GM10266 (cell line): ENCODE measurements around the gene FAAP20.

Experiments
- DNase-seq: peaks from one replicate; pipeline ENCODE4 v3.0.0; 2012; ENCODE audit errors: extremely low spot score
- TF ChIP-seq, protein P1 (sequence below): IDR thresholded peaks from 2 replicates; pipeline ENCODE4 v1.5.1; 2012; ENCODE audit warnings: mild to moderate bottlenecking, low read depth; ENCODE audit not compliant: control insufficient read depth, insufficient read depth; ENCODE audit errors: missing control alignments

FAAP20 gene

GRCh38 chr1:2168535-2168934 is 26.0 kb downstream of the FAAP20 start:
- TF ChIP-seq, protein P1, sequence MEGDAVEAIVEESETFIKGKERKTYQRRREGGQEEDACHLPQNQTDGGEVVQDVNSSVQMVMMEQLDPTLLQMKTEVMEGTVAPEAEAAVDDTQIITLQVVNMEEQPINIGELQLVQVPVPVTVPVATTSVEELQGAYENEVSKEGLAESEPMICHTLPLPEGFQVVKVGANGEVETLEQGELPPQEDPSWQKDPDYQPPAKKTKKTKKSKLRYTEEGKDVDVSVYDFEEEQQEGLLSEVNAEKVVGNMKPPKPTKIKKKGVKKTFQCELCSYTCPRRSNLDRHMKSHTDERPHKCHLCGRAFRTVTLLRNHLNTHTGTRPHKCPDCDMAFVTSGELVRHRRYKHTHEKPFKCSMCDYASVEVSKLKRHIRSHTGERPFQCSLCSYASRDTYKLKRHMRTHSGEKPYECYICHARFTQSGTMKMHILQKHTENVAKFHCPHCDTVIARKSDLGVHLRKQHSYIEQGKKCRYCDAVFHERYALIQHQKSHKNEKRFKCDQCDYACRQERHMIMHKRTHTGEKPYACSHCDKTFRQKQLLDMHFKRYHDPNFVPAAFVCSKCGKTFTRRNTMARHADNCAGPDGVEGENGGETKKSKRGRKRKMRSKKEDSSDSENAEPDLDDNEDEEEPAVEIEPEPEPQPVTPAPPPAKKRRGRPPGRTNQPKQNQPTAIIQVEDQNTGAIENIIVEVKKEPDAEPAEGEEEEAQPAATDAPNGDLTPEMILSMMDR, result no peak
- DNase-seq, result no peak

GRCh38 chr1:2168090-2168489 is 26.5 kb downstream of the FAAP20 start:
- TF ChIP-seq, protein P1, result no peak
- no peak for DNase-seq

DNA sequence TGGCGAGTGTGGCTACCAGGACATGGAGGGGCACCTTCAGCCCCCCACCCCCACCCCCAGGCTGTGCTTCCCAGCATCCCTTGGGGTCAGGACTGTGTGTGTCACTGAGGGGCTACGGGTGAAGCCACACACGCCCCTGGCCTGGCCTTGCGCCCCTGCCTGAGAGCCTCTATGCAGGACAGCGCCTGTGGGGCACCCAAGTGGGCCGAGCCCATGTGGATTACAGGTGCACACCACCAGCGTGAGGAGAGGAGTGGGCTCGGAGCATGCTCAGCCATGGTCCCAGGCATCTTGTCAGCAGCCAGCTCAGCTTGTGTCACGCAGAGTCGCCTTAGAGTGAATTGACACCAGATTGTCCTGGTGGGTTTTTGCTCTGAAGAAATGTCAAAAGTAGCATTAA is 27.9 kb downstream of the FAAP20 start:
- no peak for DNase-seq
- TF ChIP-seq, protein P1, result no peak

DNA sequence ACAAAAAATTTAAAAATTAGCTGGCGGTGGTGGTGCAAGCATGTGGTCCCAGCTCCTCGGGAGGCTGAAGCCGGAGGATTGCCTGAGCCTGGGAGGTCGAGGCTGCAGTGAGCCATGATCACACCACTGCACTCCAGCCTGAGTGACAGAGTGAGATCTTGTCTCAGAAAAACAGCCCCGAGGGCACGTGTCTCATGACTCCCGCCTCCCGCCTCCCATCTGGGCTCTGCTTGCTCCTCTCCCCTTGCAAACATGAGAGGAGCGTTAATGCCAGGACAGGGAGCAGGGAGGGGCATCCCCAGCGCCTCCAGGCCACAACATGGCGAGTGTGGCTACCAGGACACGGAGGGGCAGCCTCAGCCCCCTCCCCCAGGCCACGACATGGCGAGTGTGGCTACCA is 28.3 kb downstream of the FAAP20 start:
- TF ChIP-seq, protein P1, result no peak
- DNase-seq, result no peak

GRCh38 chr1:2165646-2166045 is 28.9 kb downstream of the FAAP20 start:
- TF ChIP-seq, protein P1, result no peak
- DNase-seq, result no peak

GRCh38 chr1:2163205-2163604 is 31.4 kb downstream of the FAAP20 start:
- TF ChIP-seq, protein P1, result no peak
- no peak for DNase-seq

- TF ChIP-seq, protein P1, result no peak
- DNase-seq, result no peak
Measured at GRCh38 chr1:2160451-2161300, 33.9 kb downstream of the FAAP20 start.
